Inflammatory macrophage treated with lipopolysaccharide for 4 hours (primary cell): ENCODE measurements around the gene TMEM184C.
A peak's percentile ranks its signal among the peaks of the same experiment; 100 is the strongest.

Source experiments
- DNase-seq: peaks from one replicate; pipeline ENCODE4 v3.0.0-alpha.2; 2020

The TMEM184C gene

DNA sequence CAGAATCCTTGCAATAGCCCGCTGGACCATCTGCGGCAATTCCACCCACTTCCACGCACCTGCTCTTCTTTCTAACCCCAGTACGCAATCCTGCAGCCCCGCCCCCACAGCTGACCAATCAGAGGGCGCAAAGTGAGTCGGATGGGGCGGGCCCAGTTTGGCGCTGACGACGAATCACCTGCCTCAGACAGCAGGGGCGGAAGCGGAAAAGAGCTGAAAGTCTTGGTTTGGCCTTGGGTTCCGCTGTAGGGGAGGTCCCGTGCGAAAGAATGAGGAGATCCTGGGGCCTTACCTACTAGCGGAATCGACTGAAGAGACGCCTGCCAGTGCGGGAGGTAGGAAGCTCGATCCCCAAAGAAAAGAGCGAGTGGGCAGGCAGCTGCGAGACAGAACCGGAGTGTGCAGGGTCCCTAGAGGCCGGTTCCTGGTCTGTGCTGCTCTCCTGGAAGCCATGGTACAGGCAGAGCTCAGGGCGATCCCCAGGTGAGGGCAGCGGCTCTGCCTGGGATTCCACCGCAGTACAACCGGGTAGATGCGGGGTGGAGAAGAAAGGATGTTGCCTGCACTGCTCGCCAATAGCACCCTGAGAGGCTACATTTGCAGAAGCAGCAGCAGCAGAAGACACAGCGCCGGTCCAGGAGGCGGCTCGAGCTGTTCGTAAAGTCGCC lies at the start of gene TMEM184C:
TSS of gene TMEM184C (plus strand) at position 225 of the 668 bp plus-strand sequence. CDS start 560 bp downstream, outside the sequence.
- DNase-seq = peak; percentile 95

DNA sequence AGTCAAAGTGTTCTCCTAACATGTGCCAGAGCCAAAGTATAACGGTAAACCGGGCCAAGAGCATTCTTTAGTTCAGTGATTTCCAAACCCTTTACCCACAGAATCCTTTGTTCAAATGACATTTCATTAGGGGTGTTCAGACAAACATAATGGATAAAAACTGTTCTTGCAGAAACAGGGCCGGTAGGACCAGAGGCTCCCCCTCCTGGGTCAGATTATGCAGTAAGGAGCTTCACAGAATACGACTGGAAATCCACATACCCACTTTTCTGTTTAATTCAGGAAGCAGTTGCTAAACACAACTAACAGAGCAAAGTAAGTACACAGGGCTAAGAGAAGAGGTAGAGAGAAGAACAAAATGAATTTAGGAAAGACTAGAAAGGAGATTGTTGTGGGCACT lies 46.6 kb upstream of the TMEM184C start:
- DNase-seq = no peak

DNA sequence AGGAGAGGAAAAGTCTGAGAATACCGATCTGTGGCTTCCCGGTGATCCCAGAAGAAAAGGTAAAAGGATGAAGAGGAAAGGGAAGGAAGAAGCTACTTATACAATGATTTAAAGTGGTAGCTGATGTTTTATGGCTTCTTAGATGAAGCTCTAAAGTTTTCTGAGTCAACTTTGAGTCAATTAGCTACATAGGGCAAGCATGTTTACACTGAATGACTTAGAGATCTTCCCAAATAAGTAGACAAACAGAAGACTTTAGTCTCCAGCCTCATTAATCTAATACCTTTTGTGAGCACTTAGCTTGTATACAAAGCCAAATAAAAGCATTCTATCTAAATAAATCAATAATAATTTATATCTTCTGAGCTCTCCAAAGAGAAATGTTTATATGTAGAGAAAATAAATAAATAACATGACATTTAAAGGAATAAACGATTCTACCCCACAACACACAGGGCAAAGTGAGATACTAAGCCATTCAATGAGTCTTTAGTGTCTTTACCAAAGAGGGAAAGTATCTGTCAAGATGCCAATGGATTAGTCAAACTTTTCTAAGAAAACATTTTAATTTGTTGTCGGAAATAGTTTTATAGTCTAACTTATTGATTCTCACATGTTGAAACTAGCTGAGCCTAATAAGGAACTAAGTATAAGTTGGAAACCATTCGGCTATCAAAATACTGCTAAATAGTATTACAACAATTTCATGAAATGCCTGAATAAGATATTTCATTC lies 46.0 kb upstream of the TMEM184C start:
- no peak for DNase-seq

DNA sequence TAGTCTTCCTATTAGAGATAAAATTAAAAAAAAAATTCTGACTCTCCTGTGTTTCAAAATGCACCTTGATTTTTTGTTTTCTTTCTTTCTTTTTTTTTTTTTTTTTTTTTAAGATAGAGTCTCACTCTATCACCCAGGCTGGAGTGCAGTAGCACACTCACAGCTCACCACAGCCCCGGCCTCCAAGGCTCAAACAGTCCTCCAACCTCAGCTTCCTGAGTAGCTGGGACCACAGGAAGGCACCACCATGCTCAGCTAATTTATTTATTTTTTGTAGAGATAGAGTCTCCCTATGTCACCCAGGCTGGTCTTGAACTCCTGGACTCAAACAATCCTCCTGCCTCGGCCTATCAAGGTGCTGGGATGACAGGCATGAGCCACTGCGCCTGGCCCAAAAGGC lies 41.1 kb upstream of the TMEM184C start:
- DNase-seq = no peak

DNA sequence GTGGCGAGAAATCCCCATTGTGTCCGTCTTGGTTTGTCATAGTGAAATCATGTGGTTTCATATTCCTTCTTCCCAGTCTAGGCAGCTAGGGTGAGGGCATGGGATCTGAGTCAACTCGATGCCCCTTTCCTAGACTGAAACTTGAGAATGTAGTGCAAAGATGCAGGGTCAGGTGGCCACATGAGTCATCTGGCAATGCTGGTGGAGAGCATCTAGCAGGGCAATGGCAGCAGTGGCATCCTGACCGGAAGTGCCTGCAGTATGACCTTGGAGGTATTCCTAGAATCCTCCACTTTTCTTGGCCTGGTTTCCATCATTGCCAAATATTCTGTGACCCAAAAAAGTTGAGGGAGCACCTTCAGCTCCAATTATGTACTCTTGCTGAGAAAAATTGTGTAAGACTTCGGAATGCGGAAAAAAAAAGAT lies 39.1 kb upstream of the TMEM184C start:
- DNase-seq = no peak

DNA sequence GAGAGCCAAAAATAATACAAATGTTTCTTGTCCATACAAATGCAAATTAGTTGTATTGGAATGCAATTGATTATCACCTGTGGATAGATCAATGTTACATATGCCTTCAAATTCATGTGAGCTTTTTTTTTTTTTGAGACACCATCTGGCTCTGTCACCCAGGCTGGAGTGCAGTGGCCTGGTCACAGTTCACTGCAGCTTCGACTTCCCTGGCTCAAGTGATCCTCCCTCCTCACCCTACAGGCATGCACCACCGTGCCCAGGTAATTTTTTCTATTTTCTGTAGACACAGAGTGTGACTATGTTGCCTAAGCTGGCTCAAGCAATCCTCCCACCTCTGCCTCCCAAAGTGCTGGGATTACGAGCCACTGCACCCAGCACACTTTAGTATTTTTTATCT lies 38.6 kb upstream of the TMEM184C start:
- no peak for DNase-seq

DNA sequence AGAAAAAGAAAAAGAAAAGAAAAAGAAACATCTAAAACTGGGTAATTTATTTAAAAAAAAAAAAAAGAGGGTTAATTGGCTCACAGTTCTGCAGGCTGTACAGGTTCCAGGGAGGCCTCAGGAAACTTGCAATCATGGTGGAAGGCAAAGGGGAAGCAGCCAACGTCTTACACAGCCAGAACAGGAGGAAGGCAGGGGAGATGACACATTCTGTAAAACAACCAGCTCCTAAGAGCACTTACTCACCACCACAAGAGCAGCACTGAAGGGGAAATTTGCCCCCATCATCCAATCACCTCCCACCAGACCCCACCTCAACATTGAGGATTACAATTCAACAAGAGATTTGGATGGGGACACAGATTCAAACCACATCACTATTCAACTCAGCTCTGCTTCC lies 36.8 kb upstream of the TMEM184C start:
- no peak for DNase-seq

DNA sequence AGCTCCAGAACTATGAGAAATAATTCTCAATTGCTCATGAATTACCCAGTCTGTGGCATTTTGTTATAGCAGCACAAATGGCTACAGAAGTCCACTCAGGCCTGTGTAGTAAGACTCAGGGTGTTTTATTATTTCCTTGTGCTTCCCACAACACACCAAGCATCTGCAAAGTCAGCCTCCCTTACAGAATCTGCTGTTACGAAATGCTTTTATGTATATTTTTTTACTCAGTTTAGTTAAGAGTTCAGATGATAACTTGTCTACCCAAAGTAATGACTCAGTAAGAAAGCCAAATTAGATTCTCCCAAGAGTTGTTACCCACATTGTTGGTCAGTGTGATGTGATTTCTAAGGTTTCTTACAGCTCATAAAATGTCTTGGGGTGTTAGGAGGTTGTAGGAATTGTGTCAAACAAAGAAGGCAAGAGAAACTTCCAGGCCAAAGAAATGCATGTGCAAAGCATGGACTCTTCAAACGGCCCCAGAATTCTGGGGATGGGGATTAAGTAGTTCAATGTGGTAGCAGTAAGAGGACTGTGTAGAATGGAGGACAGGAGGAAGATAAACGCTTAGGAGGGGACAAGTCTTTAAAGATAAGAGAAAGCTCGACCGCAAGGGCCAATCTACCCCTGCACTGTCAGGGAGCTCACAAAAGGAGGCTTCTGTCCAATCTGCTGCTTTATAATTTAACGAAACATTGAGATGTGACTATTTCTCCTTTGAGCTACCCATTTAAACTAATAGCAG lies 35.4 kb upstream of the TMEM184C start:
- no peak for DNase-seq

DNA sequence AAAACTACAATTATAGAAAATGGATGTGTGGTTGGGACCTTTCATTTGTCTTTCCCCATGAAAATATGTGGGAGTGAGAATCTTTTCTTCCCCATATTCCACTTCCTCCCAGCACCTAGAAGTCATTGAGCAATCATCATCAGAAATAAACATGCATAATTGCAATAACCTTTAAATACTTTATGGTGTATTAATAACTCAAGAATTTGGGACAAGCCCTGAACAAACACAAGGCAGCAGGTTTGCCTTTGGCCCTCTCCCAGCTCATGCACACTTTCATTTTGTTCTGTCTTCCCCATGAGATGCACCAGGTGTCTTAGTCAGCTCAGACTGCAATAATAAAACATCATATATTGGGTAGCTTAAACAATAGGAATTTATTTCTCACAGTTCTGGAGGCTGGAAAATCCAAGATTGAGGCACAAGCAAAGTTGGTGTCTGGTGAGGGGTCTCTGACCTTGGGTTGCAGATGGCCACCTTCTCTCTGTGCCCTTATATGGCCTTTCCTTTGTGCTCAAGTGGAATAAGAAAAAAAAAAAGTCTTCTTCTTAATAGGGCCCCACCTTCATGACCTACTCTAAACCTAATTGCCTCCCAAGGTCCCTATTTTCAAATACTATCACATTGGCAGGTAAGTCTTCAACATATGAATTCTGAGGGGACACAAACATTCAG lies 34.7 kb upstream of the TMEM184C start:
- DNase-seq = no peak

DNA sequence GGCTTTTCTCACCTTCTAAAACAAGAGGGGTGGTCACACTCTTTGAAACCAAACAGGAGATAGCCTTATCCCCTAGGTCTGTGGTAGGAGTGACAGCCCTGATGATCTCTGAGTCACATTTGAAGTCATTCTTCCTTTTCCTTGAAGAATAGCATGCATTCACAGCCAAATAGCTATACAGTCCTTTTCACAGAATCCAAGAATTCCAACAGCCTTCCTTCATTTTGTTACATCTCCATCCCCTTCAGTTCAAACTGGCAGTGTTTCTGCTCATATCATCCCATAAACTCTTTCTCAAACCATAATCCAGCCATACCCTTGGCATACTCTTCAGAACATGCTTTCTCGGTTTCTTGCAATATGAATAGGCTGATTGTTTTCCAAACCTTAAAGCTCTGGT lies 33.3 kb upstream of the TMEM184C start:
- DNase-seq = no peak

DNA sequence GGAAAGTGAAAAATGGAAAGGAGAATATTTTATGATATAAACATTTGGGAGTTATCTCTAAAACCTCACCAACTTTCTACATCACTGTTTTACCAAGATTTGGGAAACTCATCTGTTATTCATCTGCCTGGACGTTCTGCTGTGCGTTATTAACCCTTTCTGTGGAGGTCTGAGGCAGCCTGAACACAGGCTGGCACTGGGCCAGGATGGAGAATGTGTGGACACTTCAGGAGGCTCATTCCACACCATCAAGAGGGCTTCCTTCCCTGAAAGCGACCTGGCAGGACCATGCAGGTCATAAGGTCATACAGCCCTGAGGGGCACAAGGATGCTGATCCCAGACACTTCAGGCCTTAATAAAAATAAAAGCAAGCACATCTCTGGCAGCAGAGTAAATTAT lies 31.2 kb upstream of the TMEM184C start:
- DNase-seq = no peak

DNA sequence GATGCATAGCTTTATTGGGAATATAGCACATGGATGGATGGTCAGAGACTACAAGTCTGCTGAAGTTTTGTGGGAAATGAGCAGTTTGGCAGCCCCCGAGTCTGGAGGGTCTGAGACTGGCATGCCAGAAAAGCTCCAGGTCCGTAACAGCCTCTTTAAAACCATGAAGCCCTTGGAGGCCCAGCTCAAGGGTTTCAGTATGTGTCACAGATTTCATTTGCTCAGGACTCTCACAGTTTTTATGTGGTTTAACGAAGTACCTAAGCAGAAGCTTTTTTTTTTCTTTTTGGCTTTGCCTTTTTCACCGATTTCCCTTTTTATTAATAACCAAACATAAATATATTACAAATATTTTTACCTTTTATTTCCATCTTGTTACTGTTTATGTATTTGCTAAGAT lies 30.6 kb upstream of the TMEM184C start:
- DNase-seq = no peak

DNA sequence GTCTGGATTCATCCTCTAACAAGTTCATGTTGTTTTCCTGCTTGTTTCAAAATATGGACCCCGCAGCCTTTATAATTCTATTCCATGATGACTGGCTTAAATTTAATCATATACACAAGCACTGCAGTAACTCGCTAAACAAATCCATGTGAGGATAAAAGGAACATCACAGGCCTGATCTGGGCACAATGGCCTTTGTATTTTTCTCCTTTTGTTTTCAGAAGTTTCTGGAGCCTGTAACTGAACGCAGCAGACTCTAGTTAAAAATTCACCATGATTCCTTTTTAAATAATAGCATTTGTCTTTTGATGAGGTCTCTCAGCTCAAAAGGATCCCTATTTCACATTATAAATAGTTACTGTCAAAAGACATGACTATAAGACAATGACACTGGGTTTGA lies 30.2 kb upstream of the TMEM184C start:
- no peak for DNase-seq

DNA sequence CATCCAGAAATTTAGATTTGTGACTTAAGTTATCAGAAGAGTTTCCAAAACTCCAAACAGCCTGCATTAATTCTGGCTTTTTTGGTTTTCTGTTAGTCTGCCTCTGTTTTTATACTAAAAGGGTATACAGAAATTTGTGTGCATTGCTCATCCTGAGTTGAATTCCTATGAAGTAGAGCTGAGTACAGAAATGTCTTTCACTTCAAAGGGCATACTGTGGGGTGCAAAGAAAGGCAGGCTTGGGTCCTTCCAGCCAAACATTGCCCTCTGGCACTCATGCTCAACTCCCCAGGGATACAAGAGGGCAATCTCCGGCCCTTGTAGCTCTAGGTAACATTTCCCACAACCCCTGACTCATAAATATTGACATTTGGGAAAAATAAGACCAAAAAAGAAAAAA lies 27.6 kb upstream of the TMEM184C start:
- DNase-seq = no peak

DNA sequence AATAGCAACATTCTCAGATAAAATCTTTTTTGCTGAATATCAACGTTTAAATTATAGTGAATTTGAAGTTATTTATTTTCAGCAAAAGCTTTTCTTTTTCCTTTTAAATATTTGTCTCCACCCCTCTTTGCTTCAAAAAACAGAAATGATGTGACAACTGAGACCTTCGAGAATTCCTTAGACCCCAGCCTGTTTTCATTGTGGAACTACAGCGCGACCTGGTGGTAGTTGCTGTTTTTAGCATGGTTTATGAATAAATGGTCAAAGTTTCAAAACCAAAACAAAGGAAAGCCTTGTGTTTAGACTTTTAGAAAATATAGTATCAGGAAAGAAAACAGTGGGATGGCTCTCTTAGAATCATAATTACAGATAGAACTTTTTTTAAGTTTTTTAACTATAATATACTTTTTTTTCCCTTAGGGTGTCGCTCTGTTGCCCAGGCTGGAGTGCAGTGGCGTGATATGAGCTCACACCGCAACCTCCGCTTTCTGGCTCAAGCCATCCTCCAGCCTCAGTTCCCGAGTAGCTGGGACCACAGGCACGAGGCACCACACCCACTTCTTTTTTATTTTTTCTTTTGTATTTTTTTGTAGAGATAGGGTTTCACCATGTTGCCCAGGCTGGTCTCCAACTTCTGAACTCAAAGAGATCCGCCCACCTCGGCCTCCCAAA lies 26.8 kb upstream of the TMEM184C start:
- peak; percentile 39 for DNase-seq

DNA sequence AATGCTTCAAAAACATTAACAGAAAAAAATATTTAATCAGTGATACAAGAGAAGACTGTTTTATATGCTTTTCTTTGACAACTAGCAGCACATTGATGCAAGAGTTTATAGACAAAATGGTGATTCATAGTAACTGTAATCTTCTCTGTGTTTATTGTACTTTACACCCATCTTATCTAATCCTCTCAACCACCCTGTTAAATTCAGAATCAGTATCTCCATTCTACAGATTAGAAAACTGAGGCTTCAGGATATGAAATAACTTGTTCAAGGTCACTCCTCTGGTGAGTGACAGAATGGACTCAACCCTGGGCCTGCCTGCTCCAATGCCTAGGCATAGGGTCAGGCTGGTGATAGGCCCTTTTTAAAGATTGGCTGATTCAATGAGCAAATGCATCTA lies 26.1 kb upstream of the TMEM184C start:
- DNase-seq = no peak

DNA sequence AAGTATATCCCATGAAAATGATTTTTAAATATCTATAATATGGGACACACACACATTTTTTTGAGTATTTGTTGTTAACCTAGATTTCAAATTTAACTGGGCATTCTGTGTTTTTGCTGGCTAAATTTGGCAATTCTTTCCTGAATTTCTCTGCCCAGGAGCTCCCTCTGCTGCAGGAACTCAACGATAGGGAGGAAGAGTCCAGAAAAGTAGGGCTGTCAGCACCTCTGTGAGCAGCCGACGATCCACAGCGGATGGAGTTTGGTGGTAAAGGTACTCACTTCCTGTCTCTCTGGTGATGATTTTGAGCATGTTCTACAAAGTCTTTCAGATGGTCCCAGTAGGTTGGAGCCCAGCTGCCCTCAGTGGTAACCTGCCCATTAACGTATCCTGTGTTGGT lies 23.1 kb upstream of the TMEM184C start:
- DNase-seq = no peak

DNA sequence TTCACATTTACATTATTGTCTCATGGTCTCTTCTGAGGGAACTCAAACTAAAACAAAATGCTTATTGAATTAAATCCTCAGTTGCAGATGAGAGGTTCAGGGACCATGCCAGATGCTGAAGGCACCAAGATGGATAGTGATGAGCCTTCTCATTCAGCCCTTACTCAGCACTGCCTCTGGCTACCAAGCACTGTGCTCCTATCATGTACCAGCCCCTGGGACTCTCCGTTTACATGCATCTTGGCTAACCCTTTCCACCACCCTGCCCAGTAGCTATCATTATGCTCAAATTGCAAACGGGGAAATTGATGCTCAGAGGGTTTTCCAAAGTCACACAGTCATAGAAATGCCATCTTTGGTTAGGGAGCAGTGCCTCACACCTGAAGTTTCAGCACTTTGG lies 22.6 kb upstream of the TMEM184C start:
- DNase-seq = no peak

DNA sequence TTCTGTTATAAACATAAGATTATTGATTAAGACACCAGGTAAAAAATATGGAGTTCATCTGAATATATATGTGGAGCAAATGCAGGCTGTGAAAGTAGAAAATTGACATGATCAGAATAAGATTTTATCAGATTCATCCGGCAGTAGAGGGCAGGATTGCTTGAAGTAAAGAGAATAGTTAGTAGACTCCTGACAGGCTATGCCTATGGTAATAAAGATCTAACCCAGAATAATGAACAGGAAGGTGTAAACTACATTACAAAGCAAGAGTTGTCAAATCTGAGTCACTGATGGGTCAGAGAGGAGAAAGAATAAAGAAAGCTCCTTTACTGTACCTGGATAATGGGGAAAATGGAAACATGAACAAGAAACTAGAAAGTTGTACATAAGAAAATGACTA lies 20.8 kb upstream of the TMEM184C start:
- DNase-seq = no peak

DNA sequence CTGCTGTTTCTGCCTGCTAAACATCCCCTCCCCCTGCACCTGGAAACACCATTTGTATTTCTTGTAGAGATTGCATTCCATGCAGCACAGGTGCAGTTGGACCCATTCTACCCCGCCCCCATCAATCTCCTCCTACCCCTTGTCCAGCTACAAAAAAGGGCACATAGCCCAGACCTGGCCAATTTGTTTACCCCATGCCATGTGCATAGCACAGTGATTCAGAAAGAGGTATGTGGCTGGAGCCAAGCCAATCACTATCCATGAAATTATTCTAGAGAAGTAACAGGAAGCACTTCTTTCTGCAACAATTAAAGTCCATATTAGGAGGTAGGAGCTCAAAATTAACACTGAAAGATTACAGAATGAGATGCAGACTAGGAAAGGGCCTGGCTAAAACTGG lies 20.2 kb upstream of the TMEM184C start:
- DNase-seq = no peak

DNA sequence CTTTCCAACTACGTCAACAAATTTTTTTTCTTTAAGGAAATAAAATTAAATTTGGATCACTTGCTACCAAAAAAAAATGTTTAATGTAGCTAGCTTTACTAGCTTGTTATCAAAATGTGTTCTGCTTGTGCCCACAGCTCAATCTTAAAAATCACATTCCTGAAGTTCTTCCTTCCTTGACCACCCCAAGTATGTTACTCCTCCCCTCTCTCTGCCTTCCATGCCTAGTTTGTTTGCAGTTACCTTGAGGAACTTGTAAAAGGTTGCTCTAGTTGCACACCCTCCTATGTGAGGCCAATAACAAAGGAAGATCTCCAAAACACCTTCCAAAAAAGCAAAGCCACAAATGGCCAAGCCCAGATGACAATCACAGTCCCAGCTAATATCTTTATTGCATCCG lies 19.6 kb upstream of the TMEM184C start:
- no peak for DNase-seq

DNA sequence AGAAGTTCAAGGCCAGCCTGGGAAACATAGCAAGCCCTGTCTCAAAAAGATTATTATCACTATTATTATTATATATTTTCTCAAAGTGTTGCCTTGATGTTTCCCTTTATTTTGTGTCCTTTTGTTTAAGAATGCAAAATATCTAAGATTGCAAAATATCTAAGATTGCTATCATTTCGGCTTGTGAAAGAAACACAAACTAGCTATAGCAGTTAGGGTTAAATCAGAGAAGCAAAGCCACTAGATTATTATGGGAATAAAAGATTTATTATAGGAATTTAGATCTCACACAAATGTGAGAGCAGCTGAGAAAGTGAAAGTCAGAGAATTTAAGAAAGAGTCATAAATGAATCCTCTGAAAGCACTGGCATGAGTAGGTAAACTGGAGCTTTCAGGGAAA lies 18.0 kb upstream of the TMEM184C start:
- DNase-seq = no peak

DNA sequence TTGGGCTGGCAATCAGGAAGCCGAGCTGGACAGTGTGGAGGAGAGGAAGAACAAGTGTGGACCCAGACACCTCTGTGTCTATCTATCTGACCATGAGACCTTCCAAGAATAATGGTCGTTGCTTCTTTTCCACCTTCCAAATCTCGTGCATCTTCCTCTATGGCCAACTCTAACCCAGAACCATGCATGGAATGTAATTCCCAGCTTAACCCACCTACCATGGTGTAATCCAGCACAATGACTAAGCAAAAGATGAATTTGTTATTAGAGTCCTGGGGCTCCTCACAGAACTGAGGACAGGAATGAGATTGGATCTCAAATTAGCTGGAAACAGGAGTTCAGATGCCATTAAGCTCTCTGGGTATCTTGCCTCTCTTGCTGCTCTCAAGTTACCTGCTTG lies 17.4 kb upstream of the TMEM184C start:
- DNase-seq = no peak
